Measurements from ENCODE around the gene CIB2. TPM values are rescaled to one million over a fixed set of nuclear protein-coding genes. Genes with fewer than 3 reads are reported as not detected.

Gene CIB2
- total RNA-seq, 1 donor from 2014 or later: 10.1 TPM

GRCh38 chr15:78171864-78172472 is 40.7 kb upstream of the CIB2 start:
- no peak for TF ChIP-seq CTCF (conservative IDR thresholded peaks at IDR 0.05; ENCODE audit: low read depth, low read length)
- DNase-seq (ENCODE audit: low read depth): no peak
- H3K4me3 ChIP-seq (ENCODE audit: low read depth, low read length): no peak overlapping the region

GRCh38 chr15:78170848-78171773 is 39.9 kb upstream of the CIB2 start:
- TF ChIP-seq CTCF (conservative IDR thresholded peaks at IDR 0.05; ENCODE audit: low read depth, low read length): no peak

GRCh38 chr15:78168608-78169007 is 37.4 kb upstream of the CIB2 start:
- no peak for TF ChIP-seq CTCF (conservative IDR thresholded peaks at IDR 0.05; ENCODE audit: low read depth, low read length)
- no peak overlapping the region for H3K4me3 ChIP-seq (ENCODE audit: low read depth, low read length)
- DNase-seq (ENCODE audit: low read depth): no peak

More at GRCh38 chr15:78170848-78171773, 39.9 kb upstream of the CIB2 start:
- DNase-seq (ENCODE audit: low read depth): no peak
- H3K4me3 ChIP-seq (ENCODE audit: low read depth, low read length): no peak overlapping the region

GRCh38 chr15:78167227-78167888 is 36.1 kb upstream of the CIB2 start:
- H3K4me3 ChIP-seq (ENCODE audit: low read depth, low read length): no peak overlapping the region
- no peak for DNase-seq (ENCODE audit: low read depth)
- TF ChIP-seq CTCF (conservative IDR thresholded peaks at IDR 0.05; ENCODE audit: low read depth, low read length): no peak

- no peak overlapping the region for H3K4me3 ChIP-seq (ENCODE audit: low read depth, low read length)
- TF ChIP-seq CTCF (conservative IDR thresholded peaks at IDR 0.05; ENCODE audit: low read depth, low read length): no peak
- DNase-seq (ENCODE audit: low read depth): no peak
These were observed 32.8 kb upstream of the CIB2 start for GRCh38 chr15:78164010-78164409.

GRCh38 chr15:78162038-78162437 is 30.8 kb upstream of the CIB2 start:
- DNase-seq (ENCODE audit: low read depth): no peak
- no peak overlapping the region for H3K4me3 ChIP-seq (ENCODE audit: low read depth, low read length)
- no peak for TF ChIP-seq CTCF (conservative IDR thresholded peaks at IDR 0.05; ENCODE audit: low read depth, low read length)

Measured in epithelial cell of proximal tubule (primary cell).